Activated CD4-positive, alpha-beta memory T cell treated with anti-CD3 and anti-CD28 coated beads for 36 hours (primary cell): ENCODE measurements around the gene GLB1L2. TPM values are rescaled to one million over a fixed set of nuclear protein-coding genes. Genes with fewer than 3 reads are reported as not detected.

Source experiments
- CTCF ChIA-PET: fragments of 350-600 bp; sonication (Branson Sonifier 250); formaldehyde crosslinking; loops from one replicate; lab custom pipeline; 2021; ENCODE audit warnings: antibody characterized with exemption, inconsistent platforms; lab: Charles Lee
- POLR2A ChIA-PET: fragments of 350-600 bp; sonication (Branson Sonifier 250); formaldehyde crosslinking; loops from one replicate; lab custom pipeline; 2021; ENCODE audit warnings: antibody characterized with exemption; lab: Charles Lee
- DNase-seq: peaks from one replicate; pipeline ENCODE4 v3.0.0-alpha.2; 2020
- H3K27ac Mint-ChIP-seq: one replicate; pipeline ENCODE4 v1.8.0; 2021; ENCODE audit warnings: mixed read lengths
- H3K27me3 Mint-ChIP-seq: one replicate; pipeline ENCODE4 v1.8.0; 2021; ENCODE audit warnings: mixed read lengths
- H3K36me3 Mint-ChIP-seq: one replicate; pipeline ENCODE4 v1.8.0; 2021; ENCODE audit warnings: mixed read lengths
- H3K4me1 Mint-ChIP-seq: one replicate; pipeline ENCODE4 v1.8.0; 2021; ENCODE audit warnings: low read depth, mixed read lengths
- H3K4me3 Mint-ChIP-seq: one replicate; pipeline ENCODE4 v1.8.0; 2021; ENCODE audit warnings: mild to moderate bottlenecking, mixed read lengths
- H3K9me3 Mint-ChIP-seq: one replicate; pipeline ENCODE4 v1.8.0; 2021; ENCODE audit warnings: mixed read lengths
- intact Hi-C: fragments of 100-400 bp; cut with micrococcal nuclease; formaldehyde crosslinking; loops from one replicate; pipeline ENCODE4 v1.15.1; 2023
- total RNA-seq, 2 experiments: library from RNA; stranded (reverse); gene quantifications; one replicate each; pipeline ENCODE4 v1.2.3, GENCODE V29; 2021

Gene GLB1L2
- total RNA-seq, 2 experiments from 2014 or later = 3.8 to 4.1 TPM

DNA sequence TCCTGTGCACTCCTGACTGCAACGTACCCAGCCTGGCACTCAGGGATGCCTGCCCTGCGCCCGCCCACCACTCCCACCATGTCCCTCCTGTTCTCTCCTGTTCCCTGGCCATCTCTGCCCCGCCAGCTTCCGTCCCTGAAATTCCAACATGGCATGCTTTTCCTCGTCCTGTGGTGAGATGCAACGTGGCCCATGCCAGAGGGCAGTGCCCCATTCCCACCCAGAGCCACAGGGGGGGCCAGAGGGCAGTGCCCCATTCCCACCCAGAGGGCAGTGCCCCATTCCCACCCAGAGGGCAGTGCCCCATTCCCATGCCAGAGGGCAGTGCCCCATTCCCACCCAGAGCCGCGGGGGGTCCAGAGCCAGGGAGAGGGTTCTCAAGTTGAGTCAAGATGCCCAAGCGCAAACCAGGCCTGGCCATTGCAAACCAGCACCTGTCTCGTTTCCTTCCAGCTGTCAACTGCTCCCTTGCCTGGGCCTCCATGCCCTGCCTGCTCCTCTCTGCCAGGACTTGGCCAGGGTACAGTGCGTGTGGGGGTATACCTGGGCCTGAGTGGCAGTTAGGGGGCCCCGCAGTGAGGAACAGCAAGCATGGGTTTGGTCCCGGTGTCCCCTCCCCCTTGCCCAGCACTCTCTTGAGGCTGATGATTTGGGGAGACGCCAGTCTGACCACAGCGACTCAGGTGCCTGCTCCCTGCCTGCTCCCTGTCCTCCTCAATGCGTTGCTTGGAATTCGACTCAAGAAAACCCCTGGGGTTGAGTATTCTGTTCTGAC is 65.7 kb downstream of the GLB1L2 start:
- no peak for DNase-seq
- CTCF ChIA-PET = no interaction called here
- Mint-ChIP-seq H3K27ac (no peak overlapping the region), H3K9me3 (no peaks in the 10 kb centered on the region), H3K36me3 (no peaks in the 10 kb centered on the region), H3K27me3 (peaks cover 12% of the 10 kb centered on the region), H3K4me1 (no peaks in the 10 kb centered on the region), H3K4me3 (no peak overlapping the region)
- POLR2A ChIA-PET = no interaction called here
- intact Hi-C loops = no loop called here

DNA sequence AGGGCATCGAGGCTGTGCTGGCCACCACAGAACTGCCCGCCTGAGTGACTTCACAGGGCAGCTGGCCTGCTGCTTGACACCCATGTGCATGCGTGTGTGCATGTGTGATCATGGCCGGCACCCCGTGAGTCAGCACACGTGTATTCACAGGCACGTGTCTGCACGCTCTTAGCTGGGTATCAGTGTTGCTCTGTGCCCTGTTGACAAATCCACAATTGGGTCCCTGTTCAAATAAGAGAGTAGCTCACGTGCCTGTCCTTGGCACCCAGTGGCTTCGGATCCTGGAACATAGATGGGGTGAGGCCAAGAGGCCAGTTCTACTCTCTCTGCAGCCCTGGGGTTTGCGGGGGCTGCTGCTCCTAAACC is 66.3 kb downstream of the GLB1L2 start:
- H3K27me3 Mint-ChIP-seq = peaks cover 12% of the 10 kb centered on the region
- intact Hi-C loops = no loop called here
- no peaks in the 10 kb centered on the region for H3K36me3 Mint-ChIP-seq
- no peak overlapping the region for H3K4me3 Mint-ChIP-seq
- no peaks in the 10 kb centered on the region for H3K9me3 Mint-ChIP-seq
- no peak overlapping the region for H3K27ac Mint-ChIP-seq
- no peaks in the 10 kb centered on the region for H3K4me1 Mint-ChIP-seq
- CTCF ChIA-PET = no interaction called here
- no peak for DNase-seq
- POLR2A ChIA-PET = no interaction called here

DNA sequence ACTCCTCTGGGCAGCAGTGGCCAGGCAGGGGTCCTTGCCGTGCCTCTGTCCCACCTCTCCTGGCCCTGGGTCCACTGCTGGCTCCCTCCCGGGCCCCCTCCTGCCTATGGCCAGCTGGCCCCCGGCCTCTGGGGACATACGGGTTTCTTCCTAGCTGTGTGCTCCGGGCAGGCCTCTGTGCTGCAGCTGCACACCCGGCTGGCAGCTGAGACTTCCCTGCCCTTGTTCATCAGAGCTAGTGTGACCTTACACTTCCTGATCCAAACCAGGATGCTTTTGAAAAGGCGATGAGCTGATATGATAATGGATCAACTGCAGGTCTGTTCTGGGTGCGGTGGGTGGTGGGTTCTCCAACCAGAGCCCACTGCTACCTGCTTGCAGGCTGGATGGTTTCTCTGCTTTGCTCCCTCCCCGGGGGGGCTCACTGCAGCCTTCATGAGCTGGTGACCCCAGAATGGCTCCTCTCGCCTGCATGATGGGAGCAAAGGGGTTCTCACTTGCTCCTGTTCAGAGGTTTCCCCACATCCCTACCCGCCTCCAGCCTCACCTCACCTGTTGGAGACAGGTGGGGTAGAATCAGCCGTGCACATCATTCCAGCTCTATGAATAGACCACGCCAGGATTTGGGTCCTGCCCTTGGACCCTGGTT is 67.0 kb downstream of the GLB1L2 start:
- CTCF ChIA-PET = no interaction called here
- no peaks in the 10 kb centered on the region for H3K36me3 Mint-ChIP-seq
- H3K4me1 Mint-ChIP-seq = no peaks in the 10 kb centered on the region
- H3K9me3 Mint-ChIP-seq = no peaks in the 10 kb centered on the region
- no peak for DNase-seq
- intact Hi-C loops = no loop called here
- H3K4me3 Mint-ChIP-seq = no peak overlapping the region
- no peak overlapping the region for H3K27ac Mint-ChIP-seq
- POLR2A ChIA-PET = no interaction called here
- peaks cover 12% of the 10 kb centered on the region for H3K27me3 Mint-ChIP-seq

DNA sequence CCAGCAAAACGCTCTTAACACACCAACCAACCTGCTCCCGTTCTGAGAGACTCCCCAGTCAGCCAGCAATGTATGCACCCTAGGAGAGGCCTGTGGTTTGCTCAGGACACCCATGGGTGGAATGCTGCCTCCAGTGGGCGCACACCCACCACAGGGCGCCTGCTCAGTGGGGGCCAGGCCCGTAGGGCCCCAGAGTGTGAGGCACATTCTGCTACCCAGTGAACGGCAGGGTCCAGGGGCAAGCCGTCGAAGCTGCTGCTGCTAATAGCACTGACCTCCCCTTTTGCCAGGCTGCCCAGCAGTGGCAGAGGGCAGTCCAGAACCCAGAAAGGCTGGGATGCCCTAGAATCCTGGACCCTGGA is 67.5 kb downstream of the GLB1L2 start:
- Mint-ChIP-seq H3K4me1 (no peaks in the 10 kb centered on the region), H3K4me3 (no peak overlapping the region), H3K27ac (no peak overlapping the region), H3K27me3 (peaks cover 12% of the 10 kb centered on the region), H3K9me3 (no peaks in the 10 kb centered on the region), H3K36me3 (no peaks in the 10 kb centered on the region)
- intact Hi-C loops = no loop called here
- POLR2A ChIA-PET = no interaction called here
- no peak for DNase-seq
- CTCF ChIA-PET = no interaction called here

DNA sequence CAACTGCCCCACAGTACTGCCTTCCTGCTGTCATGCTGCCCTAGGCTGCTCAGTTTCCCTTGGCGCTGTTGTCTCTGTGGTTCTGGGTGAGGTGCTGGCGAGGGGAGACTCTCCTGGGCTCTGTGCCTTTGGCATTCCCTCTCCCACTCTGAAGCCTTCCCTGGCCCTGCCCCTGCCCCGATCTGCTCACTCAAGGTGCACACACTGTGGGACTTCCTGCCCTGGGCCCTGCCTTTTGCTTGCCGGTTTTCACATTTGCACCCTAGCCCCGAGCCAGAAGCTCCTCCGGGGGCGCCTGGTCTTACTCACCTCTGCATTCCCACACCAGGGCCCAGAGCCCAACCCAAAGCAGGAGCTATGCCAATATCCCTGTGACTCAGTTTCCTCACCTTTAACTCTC is 68.2 kb downstream of the GLB1L2 start:
- H3K4me1 Mint-ChIP-seq = no peaks in the 10 kb centered on the region
- DNase-seq = no peak
- no peaks in the 10 kb centered on the region for H3K9me3 Mint-ChIP-seq
- intact Hi-C loops = no loop called here
- POLR2A ChIA-PET = no interaction called here
- H3K36me3 Mint-ChIP-seq = no peaks in the 10 kb centered on the region
- H3K27me3 Mint-ChIP-seq = peaks cover 12% of the 10 kb centered on the region
- CTCF ChIA-PET = no interaction called here
- no peak overlapping the region for H3K27ac Mint-ChIP-seq
- H3K4me3 Mint-ChIP-seq = no peak overlapping the region

DNA sequence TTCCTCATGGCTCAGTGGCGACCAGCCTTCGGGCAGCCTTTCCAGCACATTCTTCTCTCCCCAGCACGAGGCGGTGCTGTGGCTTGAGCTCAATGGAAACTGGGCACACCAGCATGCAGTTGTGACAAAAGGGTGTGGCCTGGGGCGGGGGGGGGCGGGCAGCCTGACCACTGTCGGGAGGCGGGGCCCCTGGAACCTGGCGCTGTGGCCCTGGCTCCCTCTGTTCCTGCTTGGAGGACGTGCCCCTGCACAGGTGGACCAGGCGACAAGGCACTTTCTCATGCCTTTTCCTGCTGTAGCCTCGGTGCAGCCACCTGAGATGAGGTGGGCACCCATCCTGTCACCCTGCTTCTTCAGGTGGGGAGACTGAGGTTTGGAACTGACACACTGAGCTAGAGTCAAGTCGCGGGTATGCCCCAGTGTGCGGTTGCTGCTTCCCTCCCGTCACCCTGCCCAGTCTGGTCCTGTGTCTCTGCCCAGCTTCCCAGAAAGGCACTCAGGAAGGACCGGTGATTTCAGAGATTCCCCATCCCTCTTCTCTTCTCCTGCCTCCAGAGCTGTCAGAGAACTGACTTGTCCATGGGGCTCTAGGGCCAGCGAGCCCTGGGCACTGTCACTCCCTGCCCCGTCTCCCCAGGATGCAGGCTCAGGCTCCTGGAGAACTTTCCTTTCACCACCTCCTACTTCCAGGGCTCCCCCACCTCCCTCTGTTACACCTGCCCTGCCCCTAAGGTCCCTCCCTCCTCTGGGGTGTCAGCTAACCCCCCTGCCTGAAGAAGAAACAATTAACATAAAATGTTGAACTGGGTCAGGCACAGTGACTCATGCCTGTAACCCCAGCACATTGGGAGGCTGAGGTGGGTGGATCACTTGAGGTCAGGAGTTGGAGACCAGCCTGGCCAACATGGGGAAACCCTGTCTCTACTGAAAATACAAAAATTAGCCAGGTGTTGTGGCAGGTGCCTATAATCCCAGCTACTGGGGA is 70.3 kb downstream of the GLB1L2 start:
- no peak overlapping the region for H3K27ac Mint-ChIP-seq
- H3K9me3 Mint-ChIP-seq = no peaks in the 10 kb centered on the region
- ChIA-PET POLR2A (no interaction called here), CTCF (no interaction called here)
- no peaks in the 10 kb centered on the region for H3K36me3 Mint-ChIP-seq
- DNase-seq = no peak
- no peaks in the 10 kb centered on the region for H3K4me1 Mint-ChIP-seq
- H3K27me3 Mint-ChIP-seq = peaks cover 21% of the 10 kb centered on the region
- intact Hi-C loops = no loop called here
- no peak overlapping the region for H3K4me3 Mint-ChIP-seq

DNA sequence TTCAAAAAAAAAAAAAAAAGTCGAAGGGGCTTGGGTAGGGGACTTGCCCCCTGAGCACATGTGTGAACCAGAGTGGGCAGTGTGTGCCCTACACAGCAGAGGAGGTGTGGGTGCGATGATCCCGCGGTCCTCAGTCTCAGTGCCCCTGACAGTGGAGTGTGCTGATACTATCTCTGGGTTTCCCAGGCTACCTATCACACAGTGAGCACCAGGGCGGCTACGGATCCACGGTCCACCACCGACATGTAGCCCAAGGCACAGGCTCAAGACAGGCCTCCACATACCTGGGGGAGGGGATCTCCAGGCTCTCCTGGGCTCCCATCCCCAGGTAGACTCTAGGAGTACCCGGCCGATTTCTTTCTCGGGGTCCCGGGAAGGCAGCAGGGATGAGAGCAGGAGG is 71.1 kb downstream of the GLB1L2 start:
- intact Hi-C loops = no loop called here
- Mint-ChIP-seq H3K36me3 (no peaks in the 10 kb centered on the region), H3K4me3 (no peak overlapping the region), H3K9me3 (no peaks in the 10 kb centered on the region), H3K27ac (no peak overlapping the region), H3K4me1 (no peaks in the 10 kb centered on the region), H3K27me3 (peaks cover 27% of the 10 kb centered on the region)
- CTCF ChIA-PET = no interaction called here
- POLR2A ChIA-PET = no interaction called here
- DNase-seq = no peak

DNA sequence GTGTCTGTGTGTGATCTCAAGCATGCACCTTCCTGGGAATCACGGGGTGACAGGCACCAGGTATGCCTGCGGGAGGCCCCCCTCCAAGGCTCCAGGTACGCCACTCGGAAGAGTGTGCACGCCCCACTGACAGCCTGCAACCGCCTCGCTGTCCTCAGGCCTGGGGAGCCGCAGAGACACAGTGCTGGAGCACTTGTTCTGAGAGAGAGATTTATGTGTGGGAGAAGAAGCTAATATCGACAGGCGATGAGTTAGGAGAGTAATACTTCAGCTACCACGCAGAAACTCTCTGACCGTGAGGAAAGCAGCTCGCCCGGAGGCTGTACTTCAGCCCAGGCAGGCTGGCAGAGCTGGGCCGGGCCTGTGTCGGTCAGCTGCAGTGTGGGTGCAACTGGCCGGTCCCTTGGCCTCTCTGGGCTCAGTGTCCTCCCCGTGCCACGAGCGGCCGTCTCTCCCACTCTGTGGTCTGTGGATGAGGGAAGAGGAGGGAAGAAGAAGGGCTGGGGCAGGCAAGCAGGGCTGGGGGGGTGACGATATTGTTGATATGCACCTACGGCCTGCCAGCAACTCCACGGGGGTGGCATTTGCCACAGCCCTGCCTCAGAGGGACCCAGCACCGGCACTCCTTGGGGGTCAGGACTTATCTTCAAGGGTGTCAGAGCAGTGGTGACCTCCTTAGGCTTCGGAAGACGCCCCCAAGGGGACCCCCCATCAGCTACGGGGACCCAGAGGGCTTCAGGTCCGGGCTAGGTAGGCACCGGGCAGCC is 73.0 kb downstream of the GLB1L2 start:
- Mint-ChIP-seq H3K4me1 (no peaks in the 10 kb centered on the region), H3K36me3 (no peaks in the 10 kb centered on the region), H3K9me3 (no peaks in the 10 kb centered on the region), H3K4me3 (no peak overlapping the region), H3K27me3 (peaks cover 30% of the 10 kb centered on the region), H3K27ac (no peak overlapping the region)
- ChIA-PET POLR2A (no interaction called here), CTCF (no interaction called here)
- DNase-seq = no peak
- intact Hi-C loops = no loop called here

DNA sequence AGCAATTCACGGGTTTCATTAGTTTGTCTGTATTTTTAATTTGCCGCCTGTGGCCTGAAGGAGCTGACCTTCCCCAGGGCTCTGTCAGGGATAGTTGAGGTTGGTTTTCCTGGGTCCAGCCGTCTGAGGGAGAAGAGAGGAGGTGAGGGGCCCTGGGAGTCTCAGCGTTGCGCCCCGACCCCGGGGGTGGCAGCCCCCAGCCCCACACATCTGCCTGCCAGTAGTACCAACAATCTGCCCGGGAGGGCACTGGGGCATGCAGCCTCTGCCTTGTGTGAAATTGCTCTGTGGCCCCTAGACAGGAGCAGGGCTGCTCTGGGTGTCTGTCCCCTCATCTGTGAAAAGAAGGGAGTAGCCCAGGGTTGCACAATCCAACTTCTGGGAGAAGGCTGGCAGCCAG is 73.6 kb downstream of the GLB1L2 start:
- ChIA-PET CTCF (no interaction called here), POLR2A (no interaction called here)
- intact Hi-C loops = no loop called here
- DNase-seq = no peak
- Mint-ChIP-seq H3K27me3 (peaks cover 33% of the 10 kb centered on the region), H3K36me3 (no peaks in the 10 kb centered on the region), H3K4me3 (no peak overlapping the region), H3K9me3 (no peaks in the 10 kb centered on the region), H3K27ac (no peak overlapping the region), H3K4me1 (no peaks in the 10 kb centered on the region)

DNA sequence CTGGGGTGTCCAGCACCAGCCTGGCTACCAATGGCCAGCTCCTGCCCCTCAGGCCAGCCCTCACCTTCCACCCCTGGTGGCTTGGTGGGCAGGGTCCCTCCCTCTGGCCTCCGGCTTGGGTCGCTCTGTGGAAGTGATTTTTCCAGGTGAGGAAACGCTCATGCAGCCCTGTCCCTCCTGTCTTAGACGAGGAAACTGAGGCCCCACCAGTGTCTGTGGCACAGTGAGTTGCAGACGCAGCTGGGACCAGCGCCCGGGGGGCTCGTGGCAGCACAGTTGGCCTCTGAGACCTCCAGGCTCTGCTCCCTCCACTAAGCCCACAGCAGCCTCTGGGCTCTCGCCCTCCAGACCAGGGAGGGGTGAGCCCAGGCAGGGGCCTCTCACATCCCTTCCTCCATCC is 74.1 kb downstream of the GLB1L2 start:
- no peak overlapping the region for H3K27ac Mint-ChIP-seq
- peaks cover 3% of the 10 kb centered on the region for H3K4me1 Mint-ChIP-seq
- no peak for DNase-seq
- H3K4me3 Mint-ChIP-seq = no peak overlapping the region
- H3K27me3 Mint-ChIP-seq = peaks cover 34% of the 10 kb centered on the region
- intact Hi-C loops = no loop called here
- ChIA-PET CTCF (no interaction called here), POLR2A (no interaction called here)
- no peaks in the 10 kb centered on the region for H3K36me3 Mint-ChIP-seq
- no peaks in the 10 kb centered on the region for H3K9me3 Mint-ChIP-seq

DNA sequence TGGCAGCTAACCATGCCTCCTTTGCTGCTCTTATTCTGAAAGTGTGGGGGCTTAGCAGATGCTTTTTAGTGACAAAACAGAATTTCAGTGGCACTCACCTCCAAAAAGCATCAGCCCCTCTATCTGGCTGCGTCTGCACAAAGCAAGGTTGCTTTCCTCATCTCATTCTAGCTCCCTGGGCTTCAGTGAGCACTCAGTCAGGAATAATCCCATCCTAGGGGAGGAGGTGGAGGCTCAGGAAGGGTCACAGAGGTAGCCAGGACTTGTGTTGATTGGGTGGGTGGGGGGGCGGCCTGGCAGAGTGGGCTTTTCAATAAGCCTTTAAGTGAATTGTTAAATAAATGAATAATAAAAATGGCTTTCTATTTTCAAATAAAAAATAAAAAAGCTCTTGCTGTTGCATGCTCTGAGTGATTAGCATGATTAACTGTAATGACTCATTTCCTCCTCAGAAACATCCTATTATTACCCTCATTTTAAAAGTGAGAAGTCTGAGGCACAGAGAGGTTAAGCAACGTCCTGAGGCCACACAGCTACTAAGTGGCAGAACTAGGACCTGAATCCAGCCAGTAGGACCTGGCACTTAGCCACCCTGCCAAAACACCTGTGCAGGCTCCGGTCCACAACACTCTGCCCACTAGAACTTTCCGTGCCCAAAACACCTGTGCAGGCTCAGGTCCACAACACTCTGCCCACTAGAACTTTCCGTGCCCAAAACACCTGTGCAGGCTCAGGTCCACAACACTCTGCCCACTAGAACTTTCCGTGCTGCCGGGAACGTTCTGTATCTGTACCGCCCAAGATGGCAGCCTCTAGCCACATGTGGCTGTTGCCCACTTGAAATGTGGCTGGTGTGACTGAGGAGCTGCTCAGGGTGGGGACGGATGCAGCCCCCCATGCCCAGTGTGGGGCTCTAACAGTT is 74.7 kb downstream of the GLB1L2 start:
- H3K27me3 Mint-ChIP-seq = peaks cover 38% of the 10 kb centered on the region
- H3K4me1 Mint-ChIP-seq = peaks cover 6% of the 10 kb centered on the region
- H3K27ac Mint-ChIP-seq = no peak overlapping the region
- intact Hi-C loops = no loop called here
- no peak for DNase-seq
- H3K4me3 Mint-ChIP-seq = no peak overlapping the region
- ChIA-PET POLR2A (no interaction called here), CTCF (no interaction called here)
- H3K36me3 Mint-ChIP-seq = no peaks in the 10 kb centered on the region
- H3K9me3 Mint-ChIP-seq = no peaks in the 10 kb centered on the region
